HepG2 (cell line): Measurements from ENCODE around the gene FUT8. TPM values are rescaled to one million over a fixed set of nuclear protein-coding genes. Genes with fewer than 3 reads are reported as not detected.

ENCODE experiments used
- ATAC-seq: fragments of 200-7000 bp; cut with Tn5 transposase; 3 replicates; pipeline ENCODE4 v1.9.1; 2020; ENCODE audit warnings: mild to moderate bottlenecking, moderate library complexity
- BruUV-seq: library from RNA; stranded (reverse); fragments of 400-500 nt; replicated peaks from 2 replicates; lab custom pipeline; 2021; lab: Mats Ljungman, UMichigan
- CTCF ChIA-PET: fragments of 300-600 bp; formaldehyde crosslinking; extraction: SDS; loops from one replicate; lab custom pipeline; 2021; ENCODE audit warnings: low total read pairs, inconsistent platforms, low intra/inter-chr PET ratio; lab: Yijun Ruan, JAX
- POLR2A ChIA-PET: fragments of 350-600 bp; sonication (Branson Sonifier 250); formaldehyde crosslinking; loops from one replicate; lab custom pipeline; 2020; ENCODE audit warnings: antibody characterized with exemption, inconsistent platforms; lab: Yijun Ruan, JAX
- DNase-seq: peaks from one replicate; pipeline ENCODE4 v3.0.0-alpha.2; 2015; ENCODE audit warnings: low spot score
- FAIRE-seq: peaks from 3 replicates; lab custom pipeline; 2011; peaks lifted over from hg19 to GRCh38; lab: Jason Lieb, UNC
- H2AFZ ChIP-seq: one replicate; pipeline ENCODE4 v1.6.1; 2011; ENCODE audit warnings: low read length, inconsistent platforms
- H3K27ac ChIP-seq: fragments of 300-600 bp; 3 replicates; pipeline ENCODE4 v1.8.0; 2011; ENCODE audit warnings: mixed run types, mild to moderate bottlenecking, mixed read lengths, low read length, inconsistent platforms; ENCODE audit not compliant: insufficient read depth; ENCODE audit errors: extremely low read length
- H3K27me3 ChIP-seq, 2 experiments: fragments of 200-600 bp in 1 of 2; 2 replicates in 1 of 2; 3 replicates in 1 of 2; pipeline versions ENCODE4 v1.6.0 to v1.8.0; 2011; ENCODE audit warnings: low read length in 2 of 2, mild to moderate bottlenecking in 2 of 2, moderate library complexity in 2 of 2, inconsistent platforms in 1 of 2; ENCODE audit not compliant: insufficient read depth in 2 of 2, control insufficient read depth in 1 of 2
- H3K36me3 ChIP-seq, 2 experiments: fragments of 200-600 bp in 1 of 2; replicated peaks in 1 of 2; 2 replicates in 1 of 2; 3 replicates in 1 of 2; pipeline versions ENCODE4 v1.5.1 to v1.8.0; 2011; ENCODE audit warnings: low read length in 2 of 2, inconsistent platforms in 1 of 2; ENCODE audit not compliant: insufficient read depth in 2 of 2, control insufficient read depth in 1 of 2
- H3K4me1 ChIP-seq: 2 replicates; pipeline ENCODE4 v1.5.1; 2012; ENCODE audit warnings: low read length, inconsistent platforms; ENCODE audit not compliant: insufficient read depth
- H3K4me2 ChIP-seq: 2 replicates; pipeline ENCODE4 v1.6.0; 2011; ENCODE audit warnings: low read depth, low read length, inconsistent platforms
- H3K4me3 ChIP-seq, 3 experiments: fragments of 200-600 bp in 1 of 3; sonication (generic), shearing (Covaris generic) in 1 of 3; replicated peaks in 1 of 3; 2 replicates each; pipeline ENCODE4 v1.5.1; 2011 to 2016; ENCODE audit warnings: low read length in 3 of 3, inconsistent platforms in 2 of 3, low read depth in 2 of 3, mild to moderate bottlenecking in 2 of 3, control low read depth in 1 of 3, mixed read lengths in 1 of 3; ENCODE audit not compliant: insufficient read depth in 1 of 3
- H3K79me2 ChIP-seq: one replicate; pipeline ENCODE4 v1.6.1; 2011; ENCODE audit warnings: low read length, inconsistent platforms; ENCODE audit not compliant: insufficient read depth
- H3K9ac ChIP-seq: 2 replicates; pipeline ENCODE4 v1.6.0; 2011; ENCODE audit warnings: mild to moderate bottlenecking, low read depth, low read length, inconsistent platforms; ENCODE audit not compliant: insufficient read depth
- H3K9me3 ChIP-seq: 2 replicates; pipeline ENCODE4 v1.5.1; 2012; ENCODE audit warnings: mild to moderate bottlenecking, low read length
- H4K20me1 ChIP-seq: 2 replicates; pipeline ENCODE4 v1.6.0; 2011; ENCODE audit warnings: inconsistent platforms, mild to moderate bottlenecking, low read length, moderate library complexity; ENCODE audit not compliant: insufficient read depth
- FOXC1 ChIP-seq: sonication (generic); formaldehyde crosslinking; IDR thresholded peaks from 2 replicates; pipeline ENCODE4 v1.8.0; 2022; ENCODE audit warnings: mild to moderate bottlenecking, missing genetic modification reagents, borderline replicate concordance
- PBX2 ChIP-seq: IDR thresholded peaks from 2 replicates; pipeline ENCODE4 v1.6.1; 2016; ENCODE audit warnings: control low read depth
- RBAK ChIP-seq: sonication (generic); formaldehyde crosslinking; IDR thresholded peaks from 2 replicates; pipeline ENCODE4 v1.5.1; 2020; ENCODE audit warnings: mild to moderate bottlenecking, missing genetic modification reagents
- ZC3H4 ChIP-seq: sonication (generic); formaldehyde crosslinking; IDR thresholded peaks from 2 replicates; pipeline ENCODE4 v1.4.0; 2020; ENCODE audit warnings: missing genetic modification reagents, borderline replicate concordance
- ZFP36 ChIP-seq: fragments of 150-350 bp; IDR thresholded peaks from 2 replicates; pipeline ENCODE4 v1.6.1; 2018; ENCODE audit warnings: borderline replicate concordance, low read length, low read depth; ENCODE audit not compliant: partially characterized antibody
- ZGPAT ChIP-seq: IDR thresholded peaks from 2 replicates; pipeline ENCODE4 v1.6.1; 2016; ENCODE audit warnings: mild to moderate bottlenecking
- ZIK1 ChIP-seq: sonication (generic); formaldehyde crosslinking; IDR thresholded peaks from 2 replicates; pipeline ENCODE4 v1.5.0; 2020; ENCODE audit warnings: mild to moderate bottlenecking, low read depth, missing genetic modification reagents, borderline replicate concordance
- ZNF276 ChIP-seq: sonication (generic); formaldehyde crosslinking; IDR thresholded peaks from 2 replicates; pipeline ENCODE4 v1.4.0; 2020; ENCODE audit warnings: mild to moderate bottlenecking, low read depth, missing genetic modification reagents
- ZNF362 ChIP-seq: sonication (generic); formaldehyde crosslinking; IDR thresholded peaks from 2 replicates; pipeline ENCODE4 v1.4.0; 2020; ENCODE audit warnings: missing genetic modification reagents, mild to moderate bottlenecking, borderline replicate concordance
- ZNF674 ChIP-seq: sonication (generic); formaldehyde crosslinking; IDR thresholded peaks from 2 replicates; pipeline ENCODE4 v1.5.0; 2020; ENCODE audit warnings: low read depth, mild to moderate bottlenecking, missing genetic modification reagents
- WGBS: methylation state at CpG from one replicate; pipeline ENCODE4 v1.1.6; 2017; ENCODE audit warnings: low lambda C conversion rate; 5-methylcytosine and 5-hydroxymethylcytosine counted together
- in situ Hi-C: cut with HindIII; loops from 2 replicates; pipeline ENCODE4 v1.10.0; 2017; ENCODE audit warnings: low pct_unique_long_range_greater_than_20kb; ENCODE audit not compliant: extremely low pct_ligation_motif_present
- intact Hi-C: fragments of 100-400 bp; cut with micrococcal nuclease; formaldehyde crosslinking; loops from one replicate; pipeline ENCODE4 v1.10.0; 2022; ENCODE audit not compliant: unreplicated experiment
- polyA plus RNA-seq, 8 experiments: library from polyadenylated mRNA; depleted of rRNA in 3 of 8; stranded (reverse) in 7 of 8; unstranded in 1 of 8; fragments of >200 nt; fragmentation: Illumina TruSeq in 4 of 8; extraction: Trizol in 4 of 8; gene quantifications; 2 replicates each; pipeline versions ENCODE4 v1.2.1 to v1.2.3, GENCODE V29; 2011 to 2016; ENCODE audit warnings: low read depth in 4 of 8, missing spikeins in 1 of 8, mixed read lengths in 1 of 8; ENCODE audit not compliant: insufficient read depth in 1 of 8
- total RNA-seq, 5 experiments: library from RNA; depleted of rRNA; stranded (reverse); fragments of >200 nt; fragmentation: Illumina TruSeq; extraction: Trizol; gene quantifications; 2 replicates each; pipeline ENCODE4 v1.2.3, GENCODE V29; 2016; ENCODE audit warnings: low read depth in 1 of 5

The FUT8 gene
- total and polyA plus RNA-seq, 2 of the 13 experiments (the other 11 are each of a cell fraction or from before 2014, with no cell fraction given), result 9.3 to 17.5 TPM

- no peak overlapping the region for H3K9ac ChIP-seq
- no peak for ATAC-seq
- intact Hi-C loops, result no loop called here
- H4K20me1 ChIP-seq, result no peaks in the 10 kb centered on the region
- no peaks in the 10 kb centered on the region for H3K79me2 ChIP-seq
- H3K4me3 ChIP-seq, result no peak overlapping the region
- 69% methylated on average over 6 of the region's 6 CpGs for WGBS
- no peak overlapping the region for H3K4me2 ChIP-seq
- TF ChIP-seq ZGPAT (CRISPR knock-in tag), result no peak
- no peak for TF ChIP-seq ZFP36
- no peak for TF ChIP-seq RBAK (CRISPR knock-in tag)
- no peak for TF ChIP-seq PBX2 (CRISPR knock-in tag)
- TF ChIP-seq ZC3H4, result no peak
- no peak for TF ChIP-seq ZNF674
- TF ChIP-seq ZNF276 (CRISPR knock-in tag), result no peak
- TF ChIP-seq ZNF362 (CRISPR knock-in tag), result no peak
- TF ChIP-seq FOXC1 (CRISPR knock-in tag), result no peak
- TF ChIP-seq ZIK1 (CRISPR knock-in tag), result no peak
- H3K9me3 ChIP-seq, result no peaks in the 10 kb centered on the region
- H2AFZ ChIP-seq, result no peak overlapping the region
- CTCF ChIA-PET, result no interaction called here
- 0 out of 5 replicates have a peak, but pooled peaks cover 0 to 3% of the 10 kb centered on the region in 2 experiments for H3K27me3 ChIP-seq
- H3K27ac ChIP-seq, result no peak overlapping the region
- POLR2A ChIA-PET, result no interaction called here
- no peaks in the 10 kb centered on the region for H3K36me3 ChIP-seq
- no TSS peak for BruUV-seq
- FAIRE-seq, result no peak
- in situ Hi-C loops, result no loop called here
- H3K4me1 ChIP-seq, result peaks cover 36% of the 10 kb centered on the region
- DNase-seq, result no peak
These were observed 342.8 kb downstream of the FUT8 start for GRCh38 chr14:65755331-65755730.
